Gastroesophageal sphincter (tissue), 3 donors: ENCODE results near the gene FAM13A.

Experiments used
- CTCF ChIP-seq, 4 experiments: fragments of 200-600 bp in 2 of 4; fragments of 450-650 bp in 2 of 4; sonication (generic) in 1 of 4; IDR thresholded peaks; one replicate each; pipeline ENCODE4 v1.5.1; 2017 to 2019; ENCODE audit warnings: antibody characterized with exemption in 4 of 4, mild to moderate bottlenecking in 2 of 4, moderate library complexity in 2 of 4
- EP300 ChIP-seq: sonication (generic); formaldehyde crosslinking; IDR thresholded peaks from one replicate; pipeline ENCODE4 v1.6.1; 2017; ENCODE audit warnings: antibody characterized with exemption, mild to moderate bottlenecking
- POLR2A ChIP-seq, 2 donors: fragments of 450-650 bp; IDR thresholded peaks; one replicate each; pipeline ENCODE4 v1.6.1; 2017; ENCODE audit warnings: antibody characterized with exemption in 2 of 2, mild to moderate bottlenecking in 2 of 2, moderate library complexity in 1 of 2
- POLR2AphosphoS5 ChIP-seq: sonication (generic); formaldehyde crosslinking; IDR thresholded peaks from one replicate; pipeline ENCODE4 v1.6.1; 2017; ENCODE audit warnings: antibody characterized with exemption

DNA sequence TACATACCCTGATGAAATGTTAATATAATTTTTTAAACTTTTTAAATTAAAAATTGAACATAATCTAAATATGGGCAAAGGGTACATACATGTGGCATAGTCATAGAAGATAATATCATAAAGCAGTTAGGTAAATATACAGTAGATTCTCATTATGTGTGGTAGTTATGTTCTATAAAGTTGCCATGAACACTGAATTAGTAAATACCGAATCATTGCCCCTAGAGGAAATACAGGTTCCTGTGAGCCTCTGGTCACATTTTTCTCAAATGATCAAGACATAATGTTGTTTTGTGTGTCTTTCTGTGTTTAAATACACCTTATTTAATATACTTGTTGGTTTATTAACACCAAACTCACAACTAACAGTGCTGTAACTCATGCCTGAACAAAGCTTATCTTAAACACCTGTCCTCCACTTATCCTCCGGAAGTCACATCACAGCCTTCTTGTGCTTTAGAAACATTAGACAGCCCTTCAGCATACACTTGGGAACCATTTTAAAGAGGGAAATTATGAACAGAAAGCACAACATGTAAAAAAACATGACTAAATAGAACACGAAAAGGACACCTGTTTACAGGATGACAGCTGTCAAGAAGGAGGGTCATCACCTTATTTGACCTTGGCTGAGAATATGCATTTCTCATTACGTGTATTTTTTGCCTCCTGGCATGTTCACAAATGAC, 190.0 kb downstream of the FAM13A start:
- TF ChIP-seq CTCF (IDR thresholded peaks at IDR 0.05) (no peak), POLR2A (IDR thresholded peaks at IDR 0.05) (no peak), EP300 (no peak), POLR2AphosphoS5 (no peak)
